Measurements from ENCODE around the gene TENM3.

GRCh38 chr4:182251116-182251515 lies 7.9 kb downstream of the TENM3 start:
- TF ChIP-seq CTCF (IDR thresholded peaks at IDR 0.05; ENCODE audit: poor library complexity), result no peak
- no peak for TF ChIP-seq EZH2 (IDR thresholded peaks at IDR 0.05; ENCODE audit: borderline replicate concordance)

All from hepatocyte (in vitro differentiated cells).